Astrocyte (in vitro differentiated cells and primary cell): ENCODE data around the gene LRRTM4.

Experiments used
- EZH2 ChIP-seq: IDR thresholded peaks from 2 replicates; pipeline ENCODE4 v1.6.1; 2012; ENCODE audit warnings: mild to moderate bottlenecking, low read length, inconsistent platforms; ENCODE audit not compliant: insufficient read depth
- TF ChIP-seq, protein P1 (sequence below): IDR thresholded peaks from 2 replicates; pipeline ENCODE4 v1.5.1; 2011; ENCODE audit warnings: low read depth, mild to moderate bottlenecking, inconsistent platforms, low read length, moderate library complexity; ENCODE audit not compliant: insufficient read depth

DNA sequence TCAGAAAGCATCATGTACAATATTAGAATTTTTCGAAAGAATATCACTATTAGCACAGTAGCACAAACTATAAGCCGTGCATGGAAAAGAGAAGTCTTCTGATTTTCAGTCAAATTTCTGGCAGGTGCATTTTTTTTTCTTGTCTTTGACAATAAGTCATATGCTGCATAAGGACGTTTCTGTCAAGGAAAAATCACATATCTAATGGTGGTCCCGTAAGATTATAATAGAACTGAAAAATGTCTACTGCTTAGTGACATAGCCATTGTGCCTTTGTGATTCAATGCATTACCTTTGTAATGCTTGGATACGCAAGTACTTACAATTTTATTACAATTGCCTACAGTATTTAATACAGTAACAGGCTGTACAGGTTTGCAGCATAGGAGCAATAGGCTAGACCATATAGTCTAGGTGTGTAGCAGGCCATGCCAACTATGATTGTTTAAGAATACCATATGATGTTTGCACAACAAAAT is 329.3 kb downstream of the LRRTM4 start:
- TF ChIP-seq, protein P1, sequence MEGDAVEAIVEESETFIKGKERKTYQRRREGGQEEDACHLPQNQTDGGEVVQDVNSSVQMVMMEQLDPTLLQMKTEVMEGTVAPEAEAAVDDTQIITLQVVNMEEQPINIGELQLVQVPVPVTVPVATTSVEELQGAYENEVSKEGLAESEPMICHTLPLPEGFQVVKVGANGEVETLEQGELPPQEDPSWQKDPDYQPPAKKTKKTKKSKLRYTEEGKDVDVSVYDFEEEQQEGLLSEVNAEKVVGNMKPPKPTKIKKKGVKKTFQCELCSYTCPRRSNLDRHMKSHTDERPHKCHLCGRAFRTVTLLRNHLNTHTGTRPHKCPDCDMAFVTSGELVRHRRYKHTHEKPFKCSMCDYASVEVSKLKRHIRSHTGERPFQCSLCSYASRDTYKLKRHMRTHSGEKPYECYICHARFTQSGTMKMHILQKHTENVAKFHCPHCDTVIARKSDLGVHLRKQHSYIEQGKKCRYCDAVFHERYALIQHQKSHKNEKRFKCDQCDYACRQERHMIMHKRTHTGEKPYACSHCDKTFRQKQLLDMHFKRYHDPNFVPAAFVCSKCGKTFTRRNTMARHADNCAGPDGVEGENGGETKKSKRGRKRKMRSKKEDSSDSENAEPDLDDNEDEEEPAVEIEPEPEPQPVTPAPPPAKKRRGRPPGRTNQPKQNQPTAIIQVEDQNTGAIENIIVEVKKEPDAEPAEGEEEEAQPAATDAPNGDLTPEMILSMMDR: no peak
- TF ChIP-seq EZH2: no peak
